A673 (cell line): ENCODE data around the gene RNPEP. TPM values are rescaled to one million over a fixed set of nuclear protein-coding genes. Genes with fewer than 3 reads are reported as not detected.

Source experiments
- BruUV-seq: library from RNA; stranded (reverse); fragments of 400-500 nt; replicated peaks from 2 replicates; lab custom pipeline; 2021; lab: Mats Ljungman, UMichigan
- CTCF ChIA-PET: fragments of 300-600 bp; sonication (Branson Sonifier 250); formaldehyde crosslinking; loops from one replicate; lab custom pipeline; 2022; ENCODE audit warnings: antibody characterized with exemption; lab: Charles Lee
- POLR2A ChIA-PET: fragments of 300-600 bp; sonication (Branson Sonifier 250); formaldehyde crosslinking; loops from one replicate; lab custom pipeline; 2022; ENCODE audit warnings: antibody characterized with exemption; ENCODE audit not compliant: low non-redundant PET; lab: Charles Lee
- DNase-seq: peaks from one replicate; pipeline ENCODE4 v3.0.0-alpha.2; 2015; ENCODE audit warnings: low spot score
- H3K27ac ChIP-seq: fragments of 200-600 bp; sonication (generic); 2 replicates; pipeline ENCODE4 v1.5.1; 2016; ENCODE audit warnings: mixed run types, low read depth, mild to moderate bottlenecking, mixed read lengths, antibody characterized with exemption, low read length; ENCODE audit not compliant: poor library complexity, severe bottlenecking
- H3K27me3 ChIP-seq: fragments of 200-600 bp; sonication (generic); replicated peaks from 2 replicates; pipeline ENCODE4 v1.6.1; 2017; ENCODE audit warnings: mixed run types, low read depth, mild to moderate bottlenecking, mixed read lengths, antibody characterized with exemption, low read length; ENCODE audit not compliant: insufficient read depth, poor library complexity
- H3K36me3 ChIP-seq: fragments of 200-600 bp; sonication (generic); 2 replicates; pipeline ENCODE4 v1.6.1; 2016; ENCODE audit warnings: mixed run types, mild to moderate bottlenecking, mixed read lengths, antibody characterized with exemption, low read length; ENCODE audit not compliant: insufficient read depth, poor library complexity, severe bottlenecking
- H3K4me1 ChIP-seq: fragments of 200-600 bp; sonication (generic); 2 replicates; pipeline ENCODE4 v1.6.1; 2017; ENCODE audit warnings: mixed run types, mild to moderate bottlenecking, mixed read lengths, antibody characterized with exemption, low read length; ENCODE audit not compliant: insufficient read depth, poor library complexity, severe bottlenecking
- H3K4me3 ChIP-seq: fragments of 200-600 bp; sonication (generic); 2 replicates; pipeline ENCODE4 v1.5.1; 2016; ENCODE audit warnings: low read depth, mixed run types, mild to moderate bottlenecking, mixed read lengths, low read length; ENCODE audit not compliant: poor library complexity, severe bottlenecking
- H3K9me3 ChIP-seq: fragments of 200-600 bp; sonication (generic); 2 replicates; pipeline ENCODE4 v1.6.1; 2016; ENCODE audit warnings: mixed run types, low read depth, mild to moderate bottlenecking, mixed read lengths, antibody characterized with exemption, low read length; ENCODE audit not compliant: poor library complexity, severe bottlenecking
- EZH2 ChIP-seq: fragments of 200-600 bp; sonication (generic); IDR thresholded peaks from 2 replicates; pipeline ENCODE4 v1.6.1; 2017; ENCODE audit warnings: borderline replicate concordance, low read depth, mild to moderate bottlenecking, mixed read lengths, antibody characterized with exemption, low read length; ENCODE audit not compliant: poor library complexity, severe bottlenecking
- intact Hi-C: fragments of 100-400 bp; cut with micrococcal nuclease; formaldehyde crosslinking; loops from one replicate; pipeline ENCODE4 v1.10.0; 2022; ENCODE audit not compliant: unreplicated experiment
- total RNA-seq: library from RNA; stranded (reverse); gene quantifications from 2 replicates; pipeline ENCODE4 v1.2.3, GENCODE V29; 2021
- TF ChIP-seq, protein P1 (sequence below): fragments of 300-800, 200-600 bp; sonication (generic); conservative IDR thresholded peaks from 2 replicates; pipeline ENCODE4 v1.5.1; 2017; ENCODE audit warnings: low read depth, mild to moderate bottlenecking, antibody characterized with exemption, low read length, moderate library complexity, mixed read lengths

Gene RNPEP
- total RNA-seq, 1 experiment from 2014 or later: 59.3 TPM

DNA sequence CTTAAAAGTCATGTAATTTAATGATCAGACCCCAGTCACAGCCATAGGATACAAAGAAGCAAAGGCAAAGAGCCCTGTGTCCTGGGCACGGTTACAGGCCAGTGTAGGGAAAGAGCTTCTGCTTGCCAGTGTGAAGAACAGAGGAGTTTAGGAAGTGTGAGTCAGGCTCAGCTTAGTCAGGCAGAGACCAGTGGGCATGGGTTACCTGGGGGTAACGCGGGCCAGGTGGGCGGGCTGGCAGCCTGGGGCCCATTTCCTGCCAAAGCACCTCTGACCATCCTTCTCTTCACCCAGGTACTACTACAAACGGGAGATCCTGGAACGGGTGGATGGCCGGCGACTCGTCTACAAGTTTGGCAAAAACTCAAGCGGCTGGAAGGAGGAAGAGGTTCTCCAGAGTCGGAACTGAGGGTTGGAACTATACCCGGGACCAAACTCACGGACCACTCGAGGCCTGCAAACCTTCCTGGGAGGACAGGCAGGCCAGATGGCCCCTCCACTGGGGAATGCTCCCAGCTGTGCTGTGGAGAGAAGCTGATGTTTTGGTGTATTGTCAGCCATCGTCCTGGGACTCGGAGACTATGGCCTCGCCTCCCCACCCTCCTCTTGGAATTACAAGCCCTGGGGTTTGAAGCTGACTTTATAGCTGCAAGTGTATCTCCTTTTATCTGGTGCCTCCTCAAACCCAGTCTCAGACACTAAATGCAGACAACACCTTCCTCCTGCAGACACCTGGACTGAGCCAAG lies 32.6 kb downstream of the RNPEP start:
- BruUV-seq: no TSS peak
- DNase-seq: no peak
- Histone ChIP-seq H3K27me3 (no peaks in the 10 kb centered on the region), H3K4me3 (no peak overlapping the region), H3K27ac (no peak overlapping the region), H3K36me3 (no peaks in the 10 kb centered on the region), H3K4me1 (no peaks in the 10 kb centered on the region), H3K9me3 (no peaks in the 10 kb centered on the region)
- ChIA-PET CTCF (no interaction called here), POLR2A (no interaction called here)
- TF ChIP-seq, protein P1, sequence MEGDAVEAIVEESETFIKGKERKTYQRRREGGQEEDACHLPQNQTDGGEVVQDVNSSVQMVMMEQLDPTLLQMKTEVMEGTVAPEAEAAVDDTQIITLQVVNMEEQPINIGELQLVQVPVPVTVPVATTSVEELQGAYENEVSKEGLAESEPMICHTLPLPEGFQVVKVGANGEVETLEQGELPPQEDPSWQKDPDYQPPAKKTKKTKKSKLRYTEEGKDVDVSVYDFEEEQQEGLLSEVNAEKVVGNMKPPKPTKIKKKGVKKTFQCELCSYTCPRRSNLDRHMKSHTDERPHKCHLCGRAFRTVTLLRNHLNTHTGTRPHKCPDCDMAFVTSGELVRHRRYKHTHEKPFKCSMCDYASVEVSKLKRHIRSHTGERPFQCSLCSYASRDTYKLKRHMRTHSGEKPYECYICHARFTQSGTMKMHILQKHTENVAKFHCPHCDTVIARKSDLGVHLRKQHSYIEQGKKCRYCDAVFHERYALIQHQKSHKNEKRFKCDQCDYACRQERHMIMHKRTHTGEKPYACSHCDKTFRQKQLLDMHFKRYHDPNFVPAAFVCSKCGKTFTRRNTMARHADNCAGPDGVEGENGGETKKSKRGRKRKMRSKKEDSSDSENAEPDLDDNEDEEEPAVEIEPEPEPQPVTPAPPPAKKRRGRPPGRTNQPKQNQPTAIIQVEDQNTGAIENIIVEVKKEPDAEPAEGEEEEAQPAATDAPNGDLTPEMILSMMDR: no peak
- no peak for TF ChIP-seq EZH2
- intact Hi-C loops: no loop called here

DNA sequence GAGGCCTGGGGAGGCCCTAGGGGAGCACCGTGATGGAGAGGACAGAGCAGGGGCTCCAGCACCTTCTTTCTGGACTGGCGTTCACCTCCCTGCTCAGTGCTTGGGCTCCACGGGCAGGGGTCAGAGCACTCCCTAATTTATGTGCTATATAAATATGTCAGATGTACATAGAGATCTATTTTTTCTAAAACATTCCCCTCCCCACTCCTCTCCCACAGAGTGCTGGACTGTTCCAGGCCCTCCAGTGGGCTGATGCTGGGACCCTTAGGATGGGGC lies 33.2 kb downstream of the RNPEP start:
- no peaks in the 10 kb centered on the region for H3K36me3 ChIP-seq
- BruUV-seq: no TSS peak
- no peaks in the 10 kb centered on the region for H3K4me1 ChIP-seq
- no peak overlapping the region for H3K27ac ChIP-seq
- CTCF ChIA-PET: no interaction called here
- DNase-seq: no peak
- no peaks in the 10 kb centered on the region for H3K27me3 ChIP-seq
- intact Hi-C loops: no loop called here
- H3K4me3 ChIP-seq: no peak overlapping the region
- no peaks in the 10 kb centered on the region for H3K9me3 ChIP-seq
- POLR2A ChIA-PET: no interaction called here
- TF ChIP-seq, protein P1: no peak
- no peak for TF ChIP-seq EZH2

DNA sequence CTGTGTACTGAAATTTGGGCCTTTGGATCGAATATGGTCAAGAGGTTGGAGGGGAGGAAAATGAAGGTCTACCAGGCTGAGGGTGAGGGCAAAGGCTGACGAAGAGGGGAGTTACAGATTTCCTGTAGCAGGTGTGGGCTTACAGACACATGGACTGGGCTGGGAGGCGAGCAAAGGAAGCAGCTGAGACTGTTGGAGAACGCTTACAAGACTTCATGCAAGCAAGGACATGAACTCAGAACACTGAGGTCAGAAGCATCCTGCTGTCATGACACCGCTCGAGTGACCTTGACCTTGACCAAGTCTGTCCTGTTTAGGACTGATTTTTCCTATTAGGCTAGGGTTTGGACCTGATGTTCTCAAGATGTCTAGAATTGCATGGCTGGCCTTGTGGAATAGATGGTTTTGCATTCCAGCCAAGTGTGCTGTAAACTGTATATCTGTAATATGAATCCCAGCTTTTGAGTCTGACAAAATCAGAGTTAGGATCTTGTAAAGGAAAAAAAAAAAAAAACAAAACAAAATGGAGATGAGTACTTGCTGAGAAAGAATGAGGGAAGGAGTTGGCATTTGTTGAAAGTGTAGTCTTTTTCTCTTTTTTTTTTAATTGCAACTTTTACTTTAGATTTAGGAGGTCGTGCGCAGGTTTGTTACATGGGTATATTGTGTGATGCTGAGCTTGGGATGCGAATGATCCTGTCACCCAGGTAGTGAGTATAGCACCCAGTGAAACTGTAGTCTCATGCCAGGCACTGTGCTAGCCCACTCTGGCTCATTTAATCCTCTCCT lies 33.8 kb downstream of the RNPEP start:
- Histone ChIP-seq H3K27me3 (no peaks in the 10 kb centered on the region), H3K9me3 (no peaks in the 10 kb centered on the region), H3K27ac (no peak overlapping the region), H3K36me3 (no peaks in the 10 kb centered on the region), H3K4me3 (no peak overlapping the region), H3K4me1 (no peaks in the 10 kb centered on the region)
- POLR2A ChIA-PET: no interaction called here
- BruUV-seq: no TSS peak
- intact Hi-C loops: no loop called here
- DNase-seq: no peak
- CTCF ChIA-PET: no interaction called here
- TF ChIP-seq, protein P1: no peak
- no peak for TF ChIP-seq EZH2
